NCI-H1092 treated with DMSO at 0.1 percent for 48 hours (cell line): ENCODE results near the gene RANBP1.
A peak's percentile ranks its signal among the peaks of the same experiment; 100 is the strongest.

ENCODE experiments used
- DNase-seq: peaks from one replicate; lab custom pipeline; 2025; lab: John Stamatoyannopoulos, UW

Gene RANBP1

DNA sequence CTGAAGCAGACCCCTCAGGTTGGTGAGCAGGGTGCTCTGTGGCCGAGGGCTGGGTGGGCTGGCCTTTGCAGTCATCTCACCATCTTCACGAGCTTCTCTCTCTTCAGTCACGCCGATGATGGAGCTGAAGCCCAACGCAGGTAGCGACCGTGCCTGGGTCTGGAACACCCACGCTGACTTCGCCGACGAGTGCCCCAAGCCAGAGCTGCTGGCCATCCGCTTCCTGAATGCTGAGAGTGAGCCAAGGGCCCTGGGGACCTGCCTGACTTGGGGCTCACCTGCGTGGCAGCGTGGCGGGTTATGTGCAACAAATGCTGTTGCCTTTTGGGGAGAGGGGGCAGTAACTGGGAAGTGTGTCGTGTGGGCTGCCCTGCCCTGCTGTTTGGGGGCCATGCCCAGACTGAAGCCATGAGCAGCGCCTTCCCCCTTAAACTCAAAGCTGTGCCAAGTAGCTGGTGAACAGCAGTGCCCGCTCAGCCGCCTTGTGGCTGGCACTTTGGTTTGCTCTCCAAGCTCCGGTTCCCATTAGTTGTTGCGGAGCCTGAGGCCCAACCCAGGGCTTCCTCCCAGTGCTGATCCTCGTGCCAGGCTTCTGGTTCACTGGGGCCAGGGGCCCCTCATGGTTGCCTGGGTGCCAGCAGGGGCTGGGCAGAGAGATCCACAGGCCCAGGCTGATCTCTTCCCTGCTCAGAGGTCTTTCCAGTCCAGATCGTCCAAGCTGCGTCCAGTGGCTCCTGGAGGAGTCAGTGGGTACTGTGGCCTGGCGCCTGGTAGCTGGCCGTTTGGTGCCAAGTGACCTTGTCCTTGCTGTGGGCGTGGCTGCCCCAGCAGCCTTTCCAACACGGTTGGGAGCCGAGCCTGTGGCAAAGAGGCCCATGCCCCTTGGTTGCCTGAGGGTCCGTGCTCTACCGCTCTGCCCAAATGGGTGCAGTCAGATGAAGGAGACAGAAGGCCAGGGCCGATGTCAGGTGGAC is 9.6 kb downstream of the RANBP1 start:
- no peak for DNase-seq

DNA sequence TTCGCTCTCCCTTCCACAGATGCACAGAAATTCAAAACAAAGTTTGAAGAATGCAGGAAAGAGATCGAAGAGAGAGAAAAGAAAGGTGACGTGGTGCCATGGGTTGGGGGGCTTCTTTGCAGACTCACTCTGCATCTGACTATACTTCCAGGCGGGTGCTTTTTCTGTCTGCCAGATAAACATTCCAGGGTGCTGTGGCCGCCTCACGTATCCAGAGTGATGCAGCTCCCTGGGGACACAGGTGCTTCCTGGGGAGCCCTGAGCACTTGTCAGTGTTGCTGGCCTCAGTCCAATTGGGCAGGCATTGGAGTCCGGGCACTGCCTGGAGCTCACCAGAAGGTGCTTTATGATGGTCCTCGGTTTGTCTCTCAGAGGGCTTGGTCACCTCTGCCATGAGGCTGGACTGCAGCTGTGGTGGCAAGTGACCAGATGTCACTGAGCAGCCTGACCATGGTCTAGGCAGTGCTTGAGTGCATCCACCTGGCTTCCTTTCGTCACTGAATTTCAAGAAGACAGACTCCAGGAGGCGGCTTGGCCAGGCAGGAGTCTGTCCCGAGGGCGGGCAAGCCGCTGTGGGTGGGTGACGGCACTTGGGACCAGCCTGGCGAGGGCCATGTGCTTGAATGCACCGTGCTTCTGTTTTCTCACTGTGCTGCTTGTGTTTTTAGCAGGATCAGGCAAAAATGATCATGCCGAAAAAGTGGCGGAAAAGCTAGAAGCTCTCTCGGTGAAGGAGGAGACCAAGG is 10.6 kb downstream of the RANBP1 start:
- no peak for DNase-seq

DNA sequence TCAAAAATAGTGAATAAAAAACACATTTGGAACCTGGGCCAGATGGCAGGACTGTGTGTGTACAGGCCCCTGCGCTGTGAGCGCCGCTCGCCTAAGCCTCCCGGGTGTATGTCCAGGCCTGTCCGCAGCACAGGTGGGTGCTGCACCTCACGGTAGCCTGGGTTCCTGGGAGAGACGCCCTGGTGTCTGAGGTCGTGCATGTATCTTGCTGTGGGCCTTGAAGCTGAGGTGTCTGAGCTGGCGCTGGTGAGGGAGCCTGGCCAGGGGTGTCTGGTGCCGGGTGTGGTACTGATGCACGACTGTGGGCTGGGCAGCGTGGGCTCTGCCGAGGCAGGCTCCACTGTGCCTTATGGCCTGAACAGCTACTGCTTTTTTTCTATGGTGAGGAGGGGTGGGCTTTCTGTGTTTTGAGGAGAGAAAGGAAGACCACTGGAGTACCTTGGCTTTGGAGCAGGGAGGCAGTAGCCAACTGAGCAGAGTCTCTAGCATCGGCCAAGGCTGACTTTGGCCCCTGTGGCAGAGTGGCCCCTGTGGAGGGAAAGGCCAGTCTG is 11.5 kb downstream of the RANBP1 start:
- no peak for DNase-seq

DNA sequence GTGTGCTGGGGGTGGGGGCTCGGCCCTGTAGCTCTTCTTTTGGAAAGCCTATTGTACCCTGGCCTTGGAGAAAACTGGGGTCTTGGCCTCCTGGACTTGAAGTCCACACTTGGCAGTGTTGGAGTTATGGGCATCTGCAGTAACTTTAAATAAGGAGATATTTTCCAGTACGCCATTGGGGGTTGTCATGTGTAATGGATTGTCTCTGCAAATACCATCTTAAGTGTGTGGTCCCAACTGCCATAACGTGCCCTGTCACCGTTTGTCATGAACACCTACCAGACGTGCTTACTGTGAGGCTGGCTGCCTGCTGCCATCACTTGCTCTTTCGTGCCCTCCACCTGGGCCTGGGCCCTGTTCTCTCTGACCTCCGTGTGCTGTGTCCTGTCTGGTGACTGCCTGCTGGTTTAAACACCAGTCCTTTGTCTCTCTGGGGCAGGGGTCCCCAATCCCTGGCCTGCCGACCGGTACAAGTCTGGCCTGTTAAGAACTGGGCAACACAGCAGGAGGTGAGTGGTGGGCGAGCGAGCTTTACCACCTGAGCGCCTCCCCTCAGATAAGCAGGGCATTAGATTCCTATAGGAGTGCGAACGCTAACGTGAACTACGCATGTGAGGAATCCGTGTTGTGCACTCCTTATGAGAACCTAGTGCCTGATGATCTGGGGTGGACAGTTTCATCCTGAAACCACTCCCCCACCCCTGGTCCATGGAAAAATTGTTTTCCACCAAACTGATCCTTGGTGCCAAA is 12.1 kb downstream of the RANBP1 start:
- no peak for DNase-seq

DNA sequence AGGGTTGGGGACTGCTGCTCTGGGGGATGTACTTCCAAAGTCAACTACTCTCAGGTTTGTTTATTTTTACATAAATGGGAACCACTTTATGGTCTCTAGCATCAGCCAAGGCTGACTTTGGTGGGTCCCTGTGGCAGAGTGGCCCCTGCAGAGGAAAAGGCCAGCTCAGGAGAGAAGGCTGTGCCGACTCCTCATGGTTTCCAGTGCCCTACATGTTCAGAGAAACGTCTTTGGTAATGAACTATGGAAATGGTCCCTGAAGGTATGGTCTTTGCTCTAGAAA is 12.7 kb downstream of the RANBP1 start:
- DNase-seq: no peak

DNA sequence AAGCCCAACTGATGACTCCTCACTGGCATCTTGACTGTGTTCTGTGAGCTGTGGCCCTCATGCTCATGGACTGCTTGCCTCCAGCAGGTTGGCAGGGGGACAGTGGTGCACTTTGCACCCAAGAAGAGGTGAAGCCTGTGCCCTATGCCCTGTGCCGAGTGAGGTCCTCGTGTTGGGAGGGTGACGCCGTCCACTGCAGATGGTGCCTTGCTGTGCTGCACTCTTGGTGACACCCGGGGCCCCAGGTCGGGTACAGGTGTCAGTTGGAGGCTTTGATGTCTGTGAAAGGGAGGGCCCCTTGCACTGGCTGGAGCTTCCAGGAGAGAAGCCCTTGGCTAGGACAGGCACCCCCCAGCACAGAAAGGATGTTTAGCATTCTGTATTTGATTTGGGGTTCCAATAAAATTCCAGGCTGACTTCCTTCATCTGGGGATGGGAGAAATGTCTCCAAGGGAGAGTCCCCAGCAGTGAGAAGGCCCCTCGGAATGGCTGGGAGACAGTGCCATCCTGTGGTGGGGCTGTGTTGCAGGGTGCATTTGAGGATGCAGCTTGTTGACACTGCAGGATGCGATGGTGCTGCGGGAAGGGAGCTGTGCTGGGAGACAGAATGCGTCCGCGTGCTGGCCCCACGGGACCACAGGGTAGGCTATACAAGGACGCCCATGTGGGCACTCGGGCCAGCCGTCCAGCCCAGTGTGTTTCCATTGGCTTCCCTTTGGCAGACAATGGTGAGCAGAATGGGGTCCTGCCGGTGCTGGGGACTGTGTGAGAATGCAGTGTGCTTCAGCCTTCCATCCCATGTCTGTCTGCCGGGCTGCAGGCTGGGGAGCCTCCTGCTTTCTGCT is 13.2 kb downstream of the RANBP1 start:
- DNase-seq: no peak

DNA sequence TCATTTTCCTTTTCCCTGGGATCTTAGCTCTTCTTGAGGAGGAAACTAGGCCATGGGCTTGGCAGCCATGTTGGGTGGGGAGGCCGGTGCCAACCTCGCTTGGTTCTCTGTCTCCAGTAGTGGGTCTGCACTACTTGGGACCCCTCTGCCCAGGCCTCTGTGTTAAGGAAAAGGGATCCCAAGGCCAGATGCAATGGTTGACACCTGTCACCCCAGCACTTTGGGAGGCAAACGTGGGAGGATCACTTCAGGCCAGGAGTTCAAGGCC is 13.8 kb downstream of the RANBP1 start:
- no peak for DNase-seq

DNA sequence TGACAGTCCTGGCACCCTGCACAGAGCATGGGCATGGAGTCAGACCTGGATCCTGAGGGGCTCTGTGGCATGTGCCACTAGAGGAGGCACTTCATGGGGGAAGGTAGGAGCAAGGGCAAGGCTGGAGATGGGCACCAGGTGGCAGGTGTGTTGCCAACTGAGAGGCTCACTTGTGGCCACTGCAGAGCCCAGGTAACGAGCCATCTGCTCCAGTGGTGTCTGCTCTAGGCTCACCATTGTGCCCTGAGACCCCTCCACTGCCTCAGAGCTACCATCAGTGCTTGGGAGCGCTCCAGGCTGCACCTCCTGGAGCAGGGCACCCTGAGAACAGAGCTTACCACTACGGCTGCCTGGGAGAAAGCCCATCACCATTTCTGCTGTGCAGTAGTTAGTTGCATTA is 14.4 kb downstream of the RANBP1 start:
- DNase-seq: peak; percentile 36

DNA sequence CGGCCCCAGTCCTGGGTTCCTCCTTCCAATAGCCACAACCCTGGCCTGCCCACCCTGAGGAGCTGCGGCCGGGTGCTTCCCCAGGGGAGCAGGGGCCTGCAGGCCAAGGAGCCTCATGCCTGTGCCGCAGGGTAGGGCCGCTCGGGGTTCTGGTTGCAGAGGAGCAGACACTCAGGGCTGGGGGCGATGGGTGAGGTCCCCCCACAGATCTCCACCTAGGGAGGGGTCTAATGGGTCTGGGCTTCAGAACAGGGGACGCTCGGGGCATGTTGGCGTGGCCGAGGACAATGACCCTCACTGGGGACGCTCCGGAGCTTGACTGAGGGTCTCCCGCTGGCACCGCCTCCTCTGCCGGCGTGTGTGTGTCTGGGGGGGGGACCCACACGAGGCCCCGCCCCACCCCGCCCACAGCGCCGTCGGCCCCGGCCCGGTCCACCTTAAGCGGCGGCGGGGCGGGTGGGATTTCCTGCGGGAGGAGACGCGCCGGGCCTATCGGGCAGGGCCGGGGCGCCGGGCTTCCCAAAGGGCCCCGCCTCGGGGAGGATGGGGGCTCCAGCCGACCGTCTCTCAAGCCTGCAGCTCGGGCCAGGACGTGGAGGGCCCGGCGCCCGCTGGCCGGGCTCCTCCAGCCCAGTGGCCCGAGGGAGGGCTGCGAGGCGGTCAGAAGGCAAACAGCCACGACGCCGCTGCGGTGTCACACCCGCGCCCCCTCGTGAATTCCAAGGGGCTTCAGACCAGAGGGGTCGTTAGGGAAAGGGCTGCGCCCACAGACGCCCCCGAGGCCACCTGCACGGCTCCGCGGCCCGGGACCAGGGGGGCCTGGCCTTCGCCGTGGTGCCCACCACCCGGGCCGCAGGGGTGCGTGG is 15.1 kb downstream of the RANBP1 start:
- peak; percentile 67 for DNase-seq

DNA sequence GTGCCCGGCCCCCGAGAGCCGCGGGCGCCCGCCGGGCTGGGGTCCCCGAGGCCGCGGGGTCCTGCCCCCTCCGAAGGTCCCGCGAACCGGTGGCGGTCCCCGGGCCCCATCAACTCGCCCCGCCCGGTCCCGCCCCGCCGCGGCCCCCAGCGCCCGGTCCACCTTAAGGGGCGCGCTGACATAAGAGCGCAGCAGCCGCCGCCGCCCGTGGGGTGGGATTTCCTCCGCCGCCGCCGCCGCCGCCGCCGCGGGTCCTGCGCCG is 15.6 kb downstream of the RANBP1 start, which contains the start of gene ZDHHC8:
ZDHHC8 (plus strand) TSS at position 208 of the 262 bp plus-strand sequence. CDS start 144 bp downstream, outside the sequence.
- no peak for DNase-seq

DNA sequence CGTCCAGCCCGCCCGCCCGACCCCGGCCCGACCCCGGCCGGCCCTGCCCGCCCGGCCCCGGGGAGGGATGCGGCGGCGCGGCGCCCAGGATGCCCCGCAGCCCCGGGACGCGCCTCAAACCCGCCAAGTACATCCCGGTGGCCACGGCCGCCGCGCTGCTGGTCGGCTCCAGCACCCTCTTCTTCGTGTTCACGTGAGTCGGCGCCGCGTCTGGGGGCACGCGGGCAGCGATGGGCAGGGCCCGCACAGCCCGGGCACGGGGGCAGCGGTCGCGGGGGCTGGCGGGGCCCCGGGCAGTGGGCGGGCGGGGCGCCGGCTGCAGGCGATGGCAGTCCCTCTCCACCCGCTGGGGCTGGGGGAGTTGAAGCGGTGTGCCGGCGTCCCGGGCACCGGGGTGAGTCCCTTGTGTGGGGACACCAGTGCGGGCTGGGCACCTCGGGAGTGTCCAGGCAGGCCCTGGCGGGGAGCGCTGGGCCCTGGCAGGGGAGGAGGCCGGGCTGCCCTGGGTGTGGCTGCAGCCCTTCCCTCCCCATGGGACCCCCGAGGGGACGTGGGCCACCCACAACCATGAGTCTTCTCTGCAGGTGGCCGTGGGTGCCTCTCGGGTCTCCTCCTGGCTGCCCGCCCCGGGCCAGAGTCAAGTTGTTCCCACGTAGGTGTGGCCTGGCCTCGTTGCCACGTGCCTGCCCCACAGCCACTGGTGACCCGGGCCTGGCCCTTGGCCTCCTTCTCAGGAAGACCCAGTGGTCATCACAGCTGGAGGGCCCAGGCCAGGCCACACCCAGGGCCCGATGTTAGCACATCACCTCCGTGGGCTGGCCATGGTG is 16.2 kb downstream of the RANBP1 start:
- no peak for DNase-seq

DNA sequence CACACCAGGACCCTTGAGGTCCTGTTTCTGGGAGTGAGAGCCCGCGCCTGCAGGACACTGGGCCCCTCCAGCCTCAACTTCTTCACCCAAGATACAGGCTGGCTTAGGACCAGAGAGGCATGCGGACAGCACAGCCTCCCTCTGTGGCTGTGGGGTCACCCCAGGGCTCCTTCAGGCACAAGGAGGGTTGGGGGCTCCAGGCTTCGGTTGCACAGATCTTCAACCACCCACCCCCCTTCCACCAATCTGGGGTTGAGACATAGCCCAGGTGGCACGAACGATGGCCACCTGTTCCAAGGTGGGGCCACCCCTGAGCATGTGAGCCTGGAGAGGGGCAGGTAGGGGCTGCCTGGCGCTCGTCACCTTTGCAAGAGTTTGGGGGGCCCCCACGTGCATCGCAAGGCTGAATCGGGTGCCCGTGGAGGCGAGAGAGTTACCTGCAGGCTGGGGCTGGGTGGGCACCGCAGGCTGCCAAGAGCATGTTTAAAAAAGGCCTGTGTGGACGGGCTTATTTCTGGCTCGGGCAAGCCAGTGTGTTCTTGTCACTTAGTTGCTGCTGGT is 16.9 kb downstream of the RANBP1 start:
- no peak for DNase-seq

DNA sequence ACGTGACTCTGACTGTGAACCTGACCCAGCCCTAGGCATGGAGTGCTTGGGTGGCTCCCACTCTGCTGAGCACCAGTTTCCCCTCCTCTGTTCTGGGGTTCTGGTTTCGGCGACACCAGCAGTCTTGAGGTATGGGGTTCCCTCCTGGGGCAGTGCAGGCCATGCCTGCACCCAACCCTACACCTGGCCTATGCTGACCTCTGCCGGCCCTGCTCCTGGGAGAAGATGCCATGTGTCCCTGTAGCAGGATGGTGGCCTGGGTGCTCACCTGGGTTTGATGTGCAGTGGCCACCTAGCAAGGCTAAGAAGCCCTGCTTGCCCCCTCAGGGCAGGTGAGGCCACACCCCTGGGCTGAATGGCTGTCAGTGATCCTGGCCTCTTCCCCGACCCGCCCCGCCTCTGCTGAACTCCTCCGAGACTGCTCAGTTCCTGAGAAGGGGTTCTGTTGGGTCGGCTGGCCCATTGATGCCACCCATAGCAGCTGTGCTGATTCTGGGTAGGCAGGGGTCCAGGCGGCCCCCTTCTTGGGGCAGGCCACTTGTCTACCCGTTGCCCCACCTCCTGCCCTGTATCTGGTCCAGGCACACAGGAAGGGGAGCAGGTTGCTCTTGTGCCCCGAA is 18.1 kb downstream of the RANBP1 start:
- no peak for DNase-seq

DNA sequence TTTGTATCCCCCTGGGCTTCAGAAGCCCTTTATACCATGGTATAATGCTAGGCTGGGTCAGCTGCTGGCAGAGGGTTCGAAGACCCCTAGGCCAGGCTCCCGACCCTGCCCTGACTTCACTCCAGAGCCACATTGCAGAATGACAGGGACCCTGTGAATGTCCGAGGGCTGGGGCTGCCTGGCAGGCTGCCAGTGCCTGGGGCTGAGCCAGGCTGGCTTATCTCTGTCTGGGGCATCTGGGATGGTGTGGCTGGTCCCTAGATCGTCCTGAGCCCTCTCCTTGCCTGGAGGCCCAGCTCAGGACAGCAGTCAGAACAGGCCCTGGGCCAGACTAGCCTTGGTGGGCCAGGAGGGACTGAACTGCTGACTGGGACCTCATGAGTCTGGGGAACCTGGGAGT is 19.4 kb downstream of the RANBP1 start:
- DNase-seq: no peak

DNA sequence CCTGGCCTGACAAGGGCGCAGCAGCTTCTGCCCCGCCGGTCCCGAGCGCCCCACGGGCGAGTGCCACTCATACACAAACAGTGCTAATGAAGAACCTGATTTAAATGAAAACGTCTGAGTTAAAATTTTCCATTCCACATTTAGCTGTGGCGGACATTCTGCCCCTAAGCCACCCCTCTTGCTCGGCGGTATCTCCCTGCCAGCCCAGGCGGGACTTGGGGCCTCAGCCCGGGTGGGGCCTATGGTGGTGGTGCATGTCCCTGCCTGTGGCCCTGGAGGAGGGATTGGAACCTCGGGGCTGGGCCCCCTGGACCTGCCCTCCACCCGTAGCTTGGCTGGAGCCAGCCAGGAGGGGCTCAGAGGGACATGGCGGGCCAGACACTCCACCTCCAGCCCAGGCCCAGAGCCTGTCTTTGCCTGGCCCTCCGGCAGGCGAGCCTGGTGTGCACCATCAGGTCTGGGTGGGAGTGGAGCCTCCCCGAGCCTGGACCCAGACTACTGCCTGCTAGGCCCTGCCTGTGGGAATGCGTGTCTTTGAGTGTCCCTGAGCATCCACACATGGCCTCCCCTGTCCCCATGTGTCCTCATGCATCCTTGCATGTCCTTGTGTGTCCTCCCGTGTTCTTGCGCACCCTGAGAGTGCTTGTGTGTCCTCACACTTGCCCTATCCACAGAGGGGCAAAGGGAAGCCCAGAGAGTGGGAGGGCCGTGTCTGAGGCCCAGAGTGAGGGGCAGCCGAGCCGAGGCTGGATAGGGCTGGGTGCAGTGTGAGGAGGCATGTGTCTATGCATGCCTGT is 20.1 kb downstream of the RANBP1 start:
- DNase-seq: no peak

DNA sequence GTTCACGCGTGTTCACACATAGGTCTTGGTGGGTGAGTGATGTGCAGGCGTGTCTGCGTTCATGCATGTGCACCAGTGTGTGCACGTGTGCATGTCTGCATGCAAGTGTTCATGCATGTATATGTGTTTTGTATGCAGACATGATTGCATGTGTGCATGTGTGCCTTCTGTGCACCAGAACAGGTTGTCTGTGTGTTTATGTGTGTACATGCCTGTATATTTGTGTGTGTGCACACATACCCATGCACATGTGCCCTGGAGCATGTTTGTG is 20.6 kb downstream of the RANBP1 start:
- no peak for DNase-seq

DNA sequence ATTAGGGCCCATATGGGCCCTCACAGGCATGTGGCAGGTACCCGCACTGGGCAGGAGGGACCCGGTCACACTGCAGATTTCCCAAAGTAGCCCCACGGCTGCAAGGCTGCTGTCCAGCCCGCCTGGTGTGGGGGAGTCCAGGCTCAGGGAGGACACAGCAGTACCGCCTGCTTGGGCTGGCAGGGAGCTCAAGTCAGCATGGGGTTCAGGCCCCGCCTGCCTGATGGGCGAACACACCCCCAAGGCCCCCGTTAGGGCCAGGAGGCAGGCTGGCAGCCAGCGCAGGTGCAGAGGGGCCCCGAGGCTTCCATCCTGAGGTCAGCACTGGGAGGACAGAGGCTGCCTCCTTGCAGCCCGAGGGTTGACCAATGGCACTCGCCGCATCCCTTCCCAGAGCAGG is 21.2 kb downstream of the RANBP1 start:
- DNase-seq: no peak

DNA sequence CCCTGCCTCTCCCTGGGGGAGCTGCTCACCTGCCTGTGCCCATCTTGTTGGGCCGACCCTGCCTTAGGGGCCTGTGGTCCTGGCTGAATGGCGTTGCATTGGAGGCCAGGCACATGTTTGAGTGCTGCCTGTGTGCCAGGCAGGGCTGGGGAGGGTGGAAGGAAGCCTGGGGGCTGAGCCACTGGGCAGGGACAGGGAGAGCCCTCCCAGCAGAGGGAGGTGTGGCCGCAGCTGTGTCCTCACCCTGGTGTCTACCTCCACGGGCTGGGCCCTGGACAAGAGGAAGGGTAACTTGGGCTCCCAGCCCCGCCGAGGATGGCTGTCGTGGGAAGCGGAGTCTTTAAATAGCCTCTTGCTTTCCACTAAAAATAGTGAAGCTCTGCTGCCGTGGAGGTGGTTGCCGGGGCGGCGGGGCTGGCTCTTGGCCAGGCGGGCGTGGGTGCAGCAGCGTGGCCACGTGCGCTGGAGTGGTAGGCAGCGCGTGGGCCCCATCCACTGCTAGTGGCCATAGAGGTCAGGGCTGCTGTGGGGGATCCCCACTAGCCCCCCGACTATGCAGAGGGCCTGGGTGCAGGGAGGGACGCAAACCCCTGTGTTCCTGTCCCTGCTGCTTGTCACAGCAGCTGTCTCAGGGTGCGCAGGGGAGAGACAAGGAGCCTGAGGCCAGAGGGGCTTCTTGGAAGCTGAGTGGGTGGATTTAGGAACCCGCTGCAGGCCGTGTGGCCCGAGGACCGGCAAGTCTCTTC is 21.9 kb downstream of the RANBP1 start:
- no peak for DNase-seq
